Gastroesophageal sphincter (tissue), 3 donors: Measurements from ENCODE around the gene NUP98.

Source experiments
- POLR2A ChIP-seq, 2 donors: fragments of 450-650 bp; IDR thresholded peaks; one replicate each; pipeline ENCODE4 v1.6.1; 2017; ENCODE audit warnings: antibody characterized with exemption in 2 of 2, mild to moderate bottlenecking in 2 of 2, moderate library complexity in 1 of 2
- POLR2AphosphoS5 ChIP-seq: sonication (generic); formaldehyde crosslinking; IDR thresholded peaks from one replicate; pipeline ENCODE4 v1.6.1; 2017; ENCODE audit warnings: antibody characterized with exemption
- TF ChIP-seq, protein P1 (sequence below), 4 experiments: fragments of 200-600 bp in 2 of 4; fragments of 450-650 bp in 2 of 4; sonication (generic) in 1 of 4; IDR thresholded peaks; one replicate each; pipeline ENCODE4 v1.5.1; 2017 to 2019; ENCODE audit warnings: antibody characterized with exemption in 4 of 4, mild to moderate bottlenecking in 2 of 4, moderate library complexity in 2 of 4

DNA sequence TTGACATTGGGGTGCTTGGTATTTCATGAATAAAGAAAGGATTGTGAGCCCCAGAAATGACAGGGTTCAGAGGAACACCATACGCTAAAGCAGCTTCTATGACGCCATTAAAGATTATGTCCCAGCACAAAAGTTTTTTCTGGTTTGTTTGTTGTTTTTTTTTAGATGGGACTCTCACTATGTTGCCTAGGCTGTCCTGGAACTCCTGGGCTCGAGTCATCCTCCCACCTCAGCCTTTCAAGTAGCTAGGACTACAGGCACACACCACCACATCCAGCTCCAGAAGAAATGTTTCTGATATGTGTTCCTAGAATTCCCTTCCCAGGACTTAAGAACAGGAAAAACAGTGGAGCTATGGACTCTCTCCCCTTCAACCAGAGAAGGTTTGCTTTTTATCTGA lies 46.0 kb upstream of the NUP98 start:
- TF ChIP-seq POLR2A (IDR thresholded peaks at IDR 0.05) (no peak), POLR2AphosphoS5 (no peak)
- TF ChIP-seq, protein P1, sequence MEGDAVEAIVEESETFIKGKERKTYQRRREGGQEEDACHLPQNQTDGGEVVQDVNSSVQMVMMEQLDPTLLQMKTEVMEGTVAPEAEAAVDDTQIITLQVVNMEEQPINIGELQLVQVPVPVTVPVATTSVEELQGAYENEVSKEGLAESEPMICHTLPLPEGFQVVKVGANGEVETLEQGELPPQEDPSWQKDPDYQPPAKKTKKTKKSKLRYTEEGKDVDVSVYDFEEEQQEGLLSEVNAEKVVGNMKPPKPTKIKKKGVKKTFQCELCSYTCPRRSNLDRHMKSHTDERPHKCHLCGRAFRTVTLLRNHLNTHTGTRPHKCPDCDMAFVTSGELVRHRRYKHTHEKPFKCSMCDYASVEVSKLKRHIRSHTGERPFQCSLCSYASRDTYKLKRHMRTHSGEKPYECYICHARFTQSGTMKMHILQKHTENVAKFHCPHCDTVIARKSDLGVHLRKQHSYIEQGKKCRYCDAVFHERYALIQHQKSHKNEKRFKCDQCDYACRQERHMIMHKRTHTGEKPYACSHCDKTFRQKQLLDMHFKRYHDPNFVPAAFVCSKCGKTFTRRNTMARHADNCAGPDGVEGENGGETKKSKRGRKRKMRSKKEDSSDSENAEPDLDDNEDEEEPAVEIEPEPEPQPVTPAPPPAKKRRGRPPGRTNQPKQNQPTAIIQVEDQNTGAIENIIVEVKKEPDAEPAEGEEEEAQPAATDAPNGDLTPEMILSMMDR (IDR thresholded peaks at IDR 0.05) = no peak
